IPS-15b (cell line): ENCODE data around the gene LDLRAD4.

Experiments
- H3K27me3 ChIP-seq: one replicate; pipeline ENCODE4 v1.6.1; 2013; ENCODE audit warnings: low read length; ENCODE audit not compliant: control insufficient read depth, insufficient read depth
- H3K36me3 ChIP-seq: one replicate; pipeline ENCODE4 v1.6.1; 2013; ENCODE audit warnings: low read length; ENCODE audit not compliant: control insufficient read depth, insufficient read depth
- H3K4me1 ChIP-seq: one replicate; pipeline ENCODE4 v1.6.1; 2013; ENCODE audit warnings: mild to moderate bottlenecking, low read length; ENCODE audit not compliant: control insufficient read depth, insufficient read depth
- H3K4me3 ChIP-seq: one replicate; pipeline ENCODE4 v1.5.1; 2013; ENCODE audit warnings: low read depth, low read length
- H3K9ac ChIP-seq: one replicate; pipeline ENCODE4 v1.6.1; 2013; ENCODE audit warnings: low read depth, mild to moderate bottlenecking, low read length
- H3K9me3 ChIP-seq: one replicate; pipeline ENCODE4 v1.6.1; 2013; ENCODE audit warnings: mild to moderate bottlenecking, low read length; ENCODE audit not compliant: control insufficient read depth, insufficient read depth

Gene LDLRAD4

DNA sequence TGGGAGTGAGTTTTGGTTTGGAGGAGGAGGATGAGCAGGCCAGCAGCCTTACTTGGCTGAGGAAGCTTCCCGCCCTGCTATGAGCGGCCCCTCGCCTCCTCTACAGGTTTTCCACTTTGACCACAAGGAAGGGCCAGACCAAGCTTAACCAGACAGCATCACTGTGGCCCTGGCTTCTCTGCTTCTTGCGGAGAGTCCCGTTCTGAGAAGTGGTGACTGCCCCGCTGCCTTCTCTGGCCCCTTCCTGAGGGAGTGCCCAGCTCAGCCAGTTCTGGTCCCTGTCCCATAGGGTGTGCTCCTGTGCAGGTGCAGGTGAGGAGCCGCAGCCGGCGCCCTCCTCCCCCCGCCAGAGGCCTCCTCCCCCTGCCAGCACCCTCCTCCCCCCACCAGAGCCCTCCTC is 406.8 kb downstream of the LDLRAD4 start:
- Histone ChIP-seq H3K4me3 (no peak overlapping the region), H3K9ac (no peak overlapping the region), H3K27me3 (no peaks in the 10 kb centered on the region), H3K9me3 (no peaks in the 10 kb centered on the region), H3K36me3 (no peaks in the 10 kb centered on the region), H3K4me1 (peaks cover 4% of the 10 kb centered on the region)

DNA sequence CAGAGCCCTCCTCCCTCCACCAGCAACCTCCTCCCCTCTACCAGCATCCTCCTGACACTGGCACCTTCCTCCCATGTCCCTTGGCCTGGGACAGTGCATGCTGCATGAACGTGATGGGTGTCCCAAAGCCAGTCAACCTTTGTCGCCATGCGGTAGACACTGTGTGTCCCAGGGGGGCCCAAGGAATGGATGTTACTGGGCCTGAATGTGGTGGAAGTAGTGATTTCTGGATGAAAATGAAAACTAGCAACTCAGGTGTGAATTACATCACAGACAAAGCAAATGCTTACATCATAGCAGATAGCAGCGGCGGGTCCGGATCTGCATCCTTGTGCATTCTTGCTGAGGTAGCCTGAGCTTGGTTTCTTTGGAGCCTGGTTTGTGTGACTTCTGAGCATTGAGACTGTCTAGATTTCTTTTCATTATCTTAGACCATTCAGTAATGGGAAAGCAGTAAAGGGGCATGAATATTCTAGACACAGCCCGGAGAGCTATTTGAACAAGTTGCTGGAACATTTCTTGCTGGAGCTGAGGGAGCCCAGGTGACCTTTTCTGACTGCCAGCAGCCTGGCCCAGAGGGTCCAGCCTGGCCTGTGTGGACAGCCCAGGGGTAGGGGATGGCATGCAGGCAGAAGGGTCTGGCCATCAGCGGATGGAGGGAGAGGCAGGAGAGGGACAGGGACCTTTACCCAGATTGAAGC is 407.4 kb downstream of the LDLRAD4 start:
- Histone ChIP-seq H3K36me3 (no peaks in the 10 kb centered on the region), H3K4me1 (peaks cover 4% of the 10 kb centered on the region), H3K4me3 (no peak overlapping the region), H3K27me3 (no peaks in the 10 kb centered on the region), H3K9me3 (no peaks in the 10 kb centered on the region), H3K9ac (no peak overlapping the region)

GRCh38 chr18:13626544-13626908 is 408.0 kb downstream of the LDLRAD4 start:
- Histone ChIP-seq H3K36me3 (no peaks in the 10 kb centered on the region), H3K9me3 (no peaks in the 10 kb centered on the region), H3K9ac (no peak overlapping the region), H3K4me3 (no peak overlapping the region), H3K4me1 (peaks cover 4% of the 10 kb centered on the region), H3K27me3 (no peaks in the 10 kb centered on the region)

- Histone ChIP-seq H3K36me3 (no peaks in the 10 kb centered on the region), H3K4me1 (peaks cover 4% of the 10 kb centered on the region), H3K9me3 (no peaks in the 10 kb centered on the region), H3K27me3 (no peaks in the 10 kb centered on the region), H3K4me3 (no peak overlapping the region), H3K9ac (no peak overlapping the region)
Observed at GRCh38 chr18:13627639-13628038, 409.1 kb downstream of the LDLRAD4 start.

DNA sequence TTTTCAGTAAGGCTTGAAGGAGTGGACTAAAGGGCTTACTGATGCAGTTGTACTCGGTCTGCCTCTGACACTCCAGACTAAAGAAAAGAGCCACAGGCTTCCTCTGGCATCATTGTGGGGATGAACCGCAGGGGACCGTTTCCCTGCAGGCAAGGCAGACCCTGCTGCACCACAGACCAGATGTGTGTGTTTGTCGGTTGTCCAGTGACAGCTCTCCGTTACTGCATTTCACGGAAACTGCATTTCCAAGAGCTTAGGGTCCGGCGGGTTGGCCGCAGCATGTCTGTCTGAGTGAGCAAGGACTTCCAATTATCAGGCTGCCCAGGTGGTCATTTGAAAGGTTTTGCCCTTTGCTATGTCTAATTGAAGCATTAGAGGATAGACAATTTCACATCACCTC is 409.7 kb downstream of the LDLRAD4 start:
- no peaks in the 10 kb centered on the region for H3K9me3 ChIP-seq
- no peaks in the 10 kb centered on the region for H3K27me3 ChIP-seq
- H3K4me3 ChIP-seq: no peak overlapping the region
- H3K9ac ChIP-seq: no peak overlapping the region
- H3K4me1 ChIP-seq: peaks cover 4% of the 10 kb centered on the region
- H3K36me3 ChIP-seq: no peaks in the 10 kb centered on the region

GRCh38 chr18:13629841-13630715 is 411.5 kb downstream of the LDLRAD4 start:
- no peaks in the 10 kb centered on the region for H3K27me3 ChIP-seq
- H3K4me3 ChIP-seq: no peak overlapping the region
- peaks cover 4% of the 10 kb centered on the region for H3K4me1 ChIP-seq
- no peaks in the 10 kb centered on the region for H3K36me3 ChIP-seq
- no peaks in the 10 kb centered on the region for H3K9me3 ChIP-seq
- no peak overlapping the region for H3K9ac ChIP-seq

- Histone ChIP-seq H3K27me3 (no peaks in the 10 kb centered on the region), H3K9me3 (no peaks in the 10 kb centered on the region), H3K36me3 (no peaks in the 10 kb centered on the region)
Observed at GRCh38 chr18:13630716-13631268, 412.2 kb downstream of the LDLRAD4 start.

GRCh38 chr18:13633700-13634099 is 415.1 kb downstream of the LDLRAD4 start:
- H3K9me3 ChIP-seq: no peaks in the 10 kb centered on the region

More at GRCh38 chr18:13630716-13631268, 412.2 kb downstream of the LDLRAD4 start:
- H3K4me3 ChIP-seq: no peak overlapping the region
- H3K9ac ChIP-seq: no peak overlapping the region
- peaks cover 4% of the 10 kb centered on the region for H3K4me1 ChIP-seq

DNA sequence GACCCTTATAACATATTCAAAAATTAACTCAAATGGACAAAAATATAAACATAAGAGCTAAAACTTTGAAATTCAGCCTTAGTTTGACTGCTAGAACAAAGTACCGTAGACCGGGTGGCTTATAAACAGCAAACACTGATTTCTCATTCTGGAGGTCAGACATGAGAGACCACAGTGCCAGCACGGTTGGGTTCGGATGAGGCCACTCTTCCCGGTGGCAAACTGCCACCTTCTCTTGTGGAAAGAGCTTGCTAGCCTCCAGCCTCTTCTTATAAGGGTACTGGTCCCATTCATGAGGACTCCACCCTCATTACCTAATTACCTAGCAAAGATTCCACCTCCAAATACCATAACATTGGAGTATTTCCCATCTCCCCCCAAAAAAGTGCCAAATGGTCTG is 416.5 kb downstream of the LDLRAD4 start:
- no peak overlapping the region for H3K4me3 ChIP-seq
- H3K9me3 ChIP-seq: no peaks in the 10 kb centered on the region
- no peak overlapping the region for H3K9ac ChIP-seq
- H3K36me3 ChIP-seq: no peaks in the 10 kb centered on the region
- no peaks in the 10 kb centered on the region for H3K27me3 ChIP-seq
- H3K4me1 ChIP-seq: peaks cover under 1% of the 10 kb centered on the region

More at GRCh38 chr18:13633700-13634099, 415.1 kb downstream of the LDLRAD4 start:
- Histone ChIP-seq H3K4me1 (peaks cover 4% of the 10 kb centered on the region), H3K9ac (no peak overlapping the region), H3K27me3 (no peaks in the 10 kb centered on the region), H3K36me3 (no peaks in the 10 kb centered on the region), H3K4me3 (no peak overlapping the region)

DNA sequence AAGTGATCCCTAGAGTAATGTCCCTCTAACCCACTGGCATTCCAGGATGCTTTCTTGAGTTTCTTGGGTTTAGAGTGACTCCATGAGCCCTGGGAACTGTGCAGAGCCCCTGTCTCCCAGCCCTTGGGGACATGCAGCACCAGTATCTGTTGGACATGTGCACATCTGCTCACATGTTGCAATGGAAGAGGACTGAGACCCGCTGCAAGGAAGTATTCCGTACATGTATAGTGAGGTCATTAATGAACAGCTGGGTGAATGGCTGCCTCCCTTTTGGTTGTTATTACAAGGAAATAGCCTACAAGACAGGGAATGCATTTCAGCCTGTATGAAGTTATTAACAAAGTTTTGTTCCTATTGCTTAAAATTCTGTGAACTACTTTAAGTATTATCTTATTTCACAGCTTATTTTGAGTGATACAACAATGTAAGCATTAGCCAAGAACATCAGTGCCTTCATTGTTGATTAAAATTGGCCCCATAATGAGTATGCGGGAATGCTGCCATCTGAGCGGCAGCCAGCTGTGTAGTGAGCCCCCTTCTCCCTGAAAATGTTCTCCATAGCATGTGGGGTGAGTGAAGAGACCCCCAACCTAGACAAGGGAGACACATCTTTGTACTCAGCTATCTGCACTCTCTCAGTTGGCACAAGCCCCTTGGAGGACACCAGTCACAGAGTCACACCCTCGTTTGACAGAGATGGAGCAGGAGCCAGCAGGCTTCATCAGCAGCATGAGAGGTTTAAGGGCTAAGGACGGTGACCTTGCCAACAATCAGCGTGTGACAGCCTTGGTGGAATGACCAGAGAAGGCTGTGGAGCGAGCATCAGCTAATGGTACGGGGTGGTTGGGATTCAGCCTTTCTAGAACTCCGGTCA is 420.4 kb downstream of the LDLRAD4 start:
- Histone ChIP-seq H3K9ac (no peak overlapping the region), H3K4me1 (no peaks in the 10 kb centered on the region), H3K9me3 (no peaks in the 10 kb centered on the region), H3K36me3 (no peaks in the 10 kb centered on the region), H3K27me3 (no peaks in the 10 kb centered on the region), H3K4me3 (no peak overlapping the region)

DNA sequence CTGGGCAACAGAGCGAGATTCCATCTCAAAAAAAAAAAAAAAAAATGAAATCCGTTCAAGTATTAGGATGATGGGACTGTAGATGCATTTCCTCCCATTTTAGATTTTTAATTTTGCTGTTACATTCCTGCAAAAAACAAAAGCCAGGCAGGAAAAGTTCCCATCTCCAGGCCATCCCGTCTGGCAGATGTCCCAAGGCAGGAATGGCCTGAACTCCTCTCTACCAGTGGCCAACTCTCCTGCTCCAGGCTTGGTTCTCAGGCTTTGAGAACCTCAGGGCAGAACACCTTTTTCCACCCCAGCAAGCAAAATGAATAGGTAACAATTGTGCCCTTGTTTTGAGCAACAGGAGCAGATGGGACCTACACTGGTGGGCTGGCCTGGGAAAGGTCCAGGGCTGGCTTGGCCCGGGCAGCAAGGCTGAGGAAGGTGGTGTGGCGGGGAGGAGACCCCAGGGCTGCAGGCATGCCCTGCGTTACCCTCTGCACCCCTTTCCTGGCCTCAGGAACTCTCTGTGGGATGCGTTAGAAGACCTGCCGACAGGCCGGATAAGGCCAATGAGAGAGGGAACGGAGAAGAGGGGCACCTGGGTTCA is 421.8 kb downstream of the LDLRAD4 start:
- Histone ChIP-seq H3K9ac (no peak overlapping the region), H3K4me3 (no peak overlapping the region), H3K9me3 (no peaks in the 10 kb centered on the region), H3K36me3 (no peaks in the 10 kb centered on the region), H3K4me1 (no peaks in the 10 kb centered on the region), H3K27me3 (no peaks in the 10 kb centered on the region)
